DMS79 treated with DMSO at 0.1 percent for 48 hours (cell line): Measurements from ENCODE around the gene TNFAIP3.
"Not testable (repeated sequence)": the region's sequence is repeated elsewhere in the genome, so short reads cannot be mapped to it uniquely, and the experiment has no call there.

ENCODE experiments used
- DNase-seq: peaks from one replicate; lab custom pipeline; 2025; lab: John Stamatoyannopoulos, UW

Gene TNFAIP3

GRCh38 chr6:137878486-137879285 lies 11.6 kb downstream of the TNFAIP3 start:
- DNase-seq, result no peak

- no peak for DNase-seq
These were observed 12.2 kb downstream of the TNFAIP3 start for GRCh38 chr6:137879299-137879698.

- DNase-seq, result no peak
These were observed 13.1 kb downstream of the TNFAIP3 start for GRCh38 chr6:137879885-137880745.

GRCh38 chr6:137880746-137881521 lies 13.9 kb downstream of the TNFAIP3 start:
- no peak for DNase-seq

GRCh38 chr6:137881522-137881886 lies 14.4 kb downstream of the TNFAIP3 start:
- DNase-seq, result no peak

GRCh38 chr6:137882225-137882961 lies 15.3 kb downstream of the TNFAIP3 start:
- no peak for DNase-seq

GRCh38 chr6:137883400-137884148 lies 16.5 kb downstream of the TNFAIP3 start:
- DNase-seq, result no peak

- DNase-seq, result no peak
These were observed 17.3 kb downstream of the TNFAIP3 start for GRCh38 chr6:137884149-137884909.

GRCh38 chr6:137884910-137885229 lies 17.8 kb downstream of the TNFAIP3 start:
- DNase-seq, result not testable (repeated sequence)

GRCh38 chr6:137886226-137886625 lies 19.2 kb downstream of the TNFAIP3 start:
- not testable (repeated sequence) for DNase-seq

- no peak for DNase-seq
These were observed 24.0 kb downstream of the TNFAIP3 start for GRCh38 chr6:137890983-137891537.

GRCh38 chr6:137892271-137892708 lies 25.2 kb downstream of the TNFAIP3 start:
- DNase-seq, result no peak

- no peak for DNase-seq
These were observed 26.1 kb downstream of the TNFAIP3 start for GRCh38 chr6:137893181-137893580.

GRCh38 chr6:137893726-137894125 lies 26.7 kb downstream of the TNFAIP3 start:
- no peak for DNase-seq

GRCh38 chr6:137894378-137894777 lies 27.3 kb downstream of the TNFAIP3 start:
- DNase-seq, result not testable (repeated sequence)

GRCh38 chr6:137894779-137895385 lies 27.8 kb downstream of the TNFAIP3 start:
- DNase-seq, result no peak

GRCh38 chr6:137896647-137897046 lies 29.6 kb downstream of the TNFAIP3 start:
- DNase-seq, result no peak

GRCh38 chr6:137900815-137901214 lies 33.8 kb downstream of the TNFAIP3 start:
- no peak for DNase-seq

GRCh38 chr6:137901454-137901853 lies 34.4 kb downstream of the TNFAIP3 start:
- DNase-seq, result no peak
